Inflammatory macrophage treated with lipopolysaccharide for 1 hour (primary cell): ENCODE results near the gene MAG.
A peak's percentile ranks its signal among the peaks of the same experiment; 100 is the strongest.

Experiments
- DNase-seq, 2 donors: peaks; one replicate each; pipeline ENCODE4 v3.0.0-alpha.2; 2020 to 2022

MAG gene

DNA sequence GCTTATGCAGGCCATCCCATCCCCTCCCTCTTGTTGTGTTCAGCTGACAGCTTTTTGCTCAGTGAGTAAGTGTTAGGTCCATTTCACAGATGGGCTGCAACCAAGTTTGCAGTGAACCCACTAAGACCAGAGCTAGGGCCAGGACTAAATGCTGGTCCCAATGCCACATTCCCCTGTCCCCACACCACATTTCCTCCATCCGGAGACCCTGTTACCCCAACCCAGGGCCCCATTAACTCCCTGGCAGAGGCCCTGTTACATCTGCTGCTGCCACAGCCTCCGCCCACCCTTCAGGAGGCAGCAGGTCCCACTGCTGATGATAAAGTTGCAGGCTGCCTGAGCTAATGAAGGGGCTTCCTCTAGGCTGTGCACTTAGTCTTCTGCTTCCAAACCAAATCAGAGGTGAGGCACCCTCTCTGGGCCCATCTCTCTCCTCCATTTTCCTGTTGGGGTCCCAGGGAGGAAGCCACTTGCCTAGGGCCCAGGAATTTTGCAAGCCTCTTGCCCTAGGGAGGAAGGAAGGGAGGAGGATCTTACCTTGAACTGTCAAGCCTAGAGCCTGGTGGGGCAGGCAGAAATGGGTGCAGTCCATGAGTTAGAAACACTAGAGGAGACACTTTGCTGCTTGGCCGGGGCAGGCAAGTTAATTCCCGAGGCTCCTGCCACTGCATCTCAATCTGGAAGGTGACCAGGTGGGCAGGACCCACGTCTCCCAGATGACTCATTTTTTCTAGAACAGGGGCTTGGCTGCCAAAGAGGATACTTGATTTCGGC, 26.6 kb upstream of the MAG start:
- DNase-seq, result no peak

DNA sequence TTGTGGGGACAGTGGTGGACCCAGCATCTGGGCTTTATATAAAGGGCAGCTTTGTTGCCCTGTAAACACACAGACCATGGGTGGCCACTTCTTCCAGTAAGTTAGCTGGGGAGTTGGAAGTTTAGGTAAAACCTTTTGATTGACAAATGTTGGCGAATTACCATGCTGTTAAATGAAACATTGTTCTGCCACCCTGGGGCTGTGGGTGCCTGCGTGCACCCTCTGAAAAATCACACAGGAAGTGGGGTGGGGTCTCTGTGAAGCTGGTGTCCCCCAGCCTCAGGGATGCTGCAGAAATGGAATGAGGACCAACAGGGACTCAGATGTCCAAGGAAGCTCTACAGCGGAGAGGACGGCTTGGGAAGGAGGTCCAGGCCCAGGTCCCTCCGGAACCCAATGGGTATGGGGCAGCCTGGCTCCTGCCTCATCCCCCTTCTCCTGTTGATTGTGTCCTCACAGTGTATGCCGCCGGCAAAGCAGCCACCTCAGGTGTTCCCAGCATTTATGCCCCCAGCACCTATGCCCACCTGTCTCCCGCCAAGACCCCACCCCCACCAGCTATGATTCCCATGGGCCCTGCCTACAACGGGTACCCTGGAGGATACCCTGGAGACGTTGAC, 26.0 kb upstream of the MAG start:
- no peak for DNase-seq

- no peak for DNase-seq
These were observed 25.2 kb upstream of the MAG start for GRCh38 chr19:35266520-35267352.

DNA sequence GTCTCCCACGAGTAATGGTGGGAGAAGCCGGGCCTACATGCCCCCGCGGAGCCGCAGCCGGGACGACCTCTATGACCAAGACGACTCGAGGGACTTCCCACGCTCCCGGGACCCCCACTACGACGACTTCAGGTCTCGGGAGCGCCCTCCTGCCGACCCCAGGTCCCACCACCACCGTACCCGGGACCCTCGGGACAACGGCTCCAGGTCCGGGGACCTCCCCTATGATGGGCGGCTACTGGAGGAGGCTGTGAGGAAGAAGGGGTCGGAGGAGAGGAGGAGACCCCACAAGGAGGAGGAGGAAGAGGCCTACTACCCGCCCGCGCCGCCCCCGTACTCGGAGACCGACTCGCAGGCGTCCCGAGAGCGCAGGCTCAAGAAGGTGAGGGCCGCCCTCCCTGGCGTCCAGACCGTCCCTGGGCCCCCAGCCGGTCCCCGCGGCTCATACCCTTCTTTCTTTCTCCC, 24.6 kb upstream of the MAG start:
- DNase-seq, result no peak

DNA sequence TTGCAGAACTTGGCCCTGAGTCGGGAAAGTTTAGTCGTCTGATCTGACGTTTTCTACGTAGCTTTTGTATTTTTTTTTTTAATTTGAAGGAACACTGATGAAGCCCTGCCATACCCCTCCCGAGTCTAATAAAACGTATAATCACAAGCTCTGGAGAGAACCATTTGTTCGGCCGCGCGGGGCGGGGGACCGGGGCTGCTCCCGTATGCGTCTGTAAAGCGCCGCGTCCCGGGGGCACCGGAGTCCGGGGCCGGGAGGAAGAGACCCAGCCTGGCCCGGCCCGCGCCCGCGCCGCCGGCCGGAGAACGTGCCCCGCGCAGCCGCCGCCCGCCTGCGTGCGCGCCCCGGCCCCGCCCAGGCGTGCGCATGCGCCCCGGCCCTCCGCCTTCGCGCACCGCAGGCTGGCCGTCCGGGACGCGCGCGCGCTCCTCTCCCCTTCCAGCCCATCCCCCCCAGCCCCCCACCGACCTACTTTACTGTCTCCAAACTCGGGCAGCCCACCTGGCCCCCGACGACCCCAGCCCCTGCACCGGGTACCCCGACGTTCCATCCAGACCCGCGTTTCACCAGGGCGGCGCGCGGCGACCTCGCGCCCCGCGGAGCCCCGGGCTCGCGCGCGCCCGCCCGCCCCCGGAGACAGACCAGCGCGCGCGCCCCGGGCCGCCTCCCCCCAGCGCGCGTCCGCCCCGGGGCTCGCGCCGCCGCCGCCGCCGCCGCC, 24.0 kb upstream of the MAG start:
- peak; percentile 57 to 75 for DNase-seq

DNA sequence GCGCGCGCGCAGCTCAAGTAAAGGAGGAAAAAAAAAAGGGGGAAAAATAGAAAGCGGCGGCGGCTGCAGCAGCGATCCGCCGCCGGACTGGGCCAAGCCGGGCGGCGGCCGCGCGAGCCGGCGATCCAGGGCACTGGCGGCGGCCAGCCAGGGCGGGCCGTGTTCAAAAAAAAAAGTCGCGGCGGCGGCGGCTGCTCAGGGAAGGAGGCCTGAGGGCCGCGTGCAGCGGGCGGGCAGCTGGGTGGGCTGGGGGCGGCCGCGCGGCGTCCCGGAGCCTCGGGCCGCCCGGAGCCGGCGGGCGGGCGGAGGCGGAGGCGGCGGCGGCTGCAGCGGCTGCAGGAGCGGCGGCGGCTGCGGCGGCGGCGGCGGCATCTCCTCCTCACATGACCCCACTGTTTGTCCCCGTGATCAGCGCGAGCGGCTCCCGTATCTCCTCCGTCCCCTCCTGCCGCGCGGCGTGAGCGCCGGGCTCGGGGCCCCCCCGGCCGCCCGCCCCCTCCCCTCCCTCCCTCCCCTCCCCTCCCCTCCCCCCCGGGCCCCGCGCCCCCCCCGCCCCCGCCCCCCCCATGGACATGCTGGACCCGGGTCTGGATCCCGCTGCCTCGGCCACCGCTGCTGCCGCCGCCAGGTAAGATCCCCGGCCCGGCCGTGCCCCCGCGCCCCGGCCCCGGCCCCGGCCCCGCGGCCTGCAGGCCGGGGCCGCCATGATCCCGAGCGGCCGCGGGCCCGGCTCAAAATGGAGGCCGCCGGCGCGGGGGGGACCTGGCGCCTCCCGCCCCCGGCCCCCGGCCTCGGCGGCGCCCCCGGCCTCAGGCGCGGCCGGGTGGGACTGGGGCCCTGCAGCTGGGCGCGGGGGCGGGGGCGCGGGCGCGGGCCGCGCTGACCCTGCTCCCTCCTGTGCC, 23.2 kb upstream of the MAG start, which contains the start of gene USF2:
Gene USF2 (plus strand): TSS at position 427 of the 902 bp plus-strand sequence. CDS start 140 bp downstream, at position 567.
- DNase-seq, result peak; percentile 43 to 55

- DNase-seq, result peak; percentile 58 to 59
These were observed 22.4 kb upstream of the MAG start for GRCh38 chr19:35269438-35270117.

DNA sequence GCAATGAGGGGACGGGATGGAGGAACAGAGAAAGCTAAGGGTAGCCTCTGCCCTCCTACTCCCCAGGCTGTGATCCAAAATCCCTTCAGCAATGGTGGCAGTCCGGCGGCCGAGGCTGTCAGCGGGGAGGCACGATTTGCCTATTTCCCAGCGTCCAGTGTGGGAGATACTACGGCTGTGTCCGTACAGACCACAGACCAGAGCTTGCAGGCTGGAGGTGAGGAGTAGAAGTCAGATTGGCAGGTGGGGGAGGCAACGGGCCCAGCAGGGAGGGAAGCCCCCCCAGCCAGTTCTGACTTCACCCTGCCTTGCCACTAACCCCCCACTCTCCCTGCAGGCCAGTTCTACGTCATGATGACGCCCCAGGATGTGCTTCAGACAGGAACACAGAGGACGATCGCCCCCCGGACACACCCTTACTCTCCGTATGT, 21.6 kb upstream of the MAG start:
- DNase-seq, result no peak

DNA sequence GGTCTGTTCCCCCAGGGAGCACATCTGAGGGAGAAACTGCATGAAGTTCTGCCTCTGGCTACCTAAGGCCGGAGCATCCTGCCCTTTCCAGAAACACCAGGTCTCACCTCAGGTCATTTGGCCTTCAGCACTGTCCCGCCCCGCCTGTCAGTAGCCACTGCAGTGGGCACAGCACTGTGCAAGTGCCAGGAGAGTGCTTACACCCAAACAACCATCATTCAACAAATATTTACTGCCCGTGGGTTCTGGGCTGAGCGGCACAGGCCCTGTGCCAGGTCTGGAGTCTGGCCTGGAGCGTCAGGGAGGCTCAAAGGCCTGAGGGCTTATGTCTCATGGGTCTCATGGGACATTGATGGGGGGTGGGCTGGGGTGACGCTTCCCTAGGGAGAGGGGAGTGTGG, 20.4 kb upstream of the MAG start:
- no peak for DNase-seq

- DNase-seq, result peak; percentile 50 to 54
These were observed 19.7 kb upstream of the MAG start for GRCh38 chr19:35272122-35272719.

DNA sequence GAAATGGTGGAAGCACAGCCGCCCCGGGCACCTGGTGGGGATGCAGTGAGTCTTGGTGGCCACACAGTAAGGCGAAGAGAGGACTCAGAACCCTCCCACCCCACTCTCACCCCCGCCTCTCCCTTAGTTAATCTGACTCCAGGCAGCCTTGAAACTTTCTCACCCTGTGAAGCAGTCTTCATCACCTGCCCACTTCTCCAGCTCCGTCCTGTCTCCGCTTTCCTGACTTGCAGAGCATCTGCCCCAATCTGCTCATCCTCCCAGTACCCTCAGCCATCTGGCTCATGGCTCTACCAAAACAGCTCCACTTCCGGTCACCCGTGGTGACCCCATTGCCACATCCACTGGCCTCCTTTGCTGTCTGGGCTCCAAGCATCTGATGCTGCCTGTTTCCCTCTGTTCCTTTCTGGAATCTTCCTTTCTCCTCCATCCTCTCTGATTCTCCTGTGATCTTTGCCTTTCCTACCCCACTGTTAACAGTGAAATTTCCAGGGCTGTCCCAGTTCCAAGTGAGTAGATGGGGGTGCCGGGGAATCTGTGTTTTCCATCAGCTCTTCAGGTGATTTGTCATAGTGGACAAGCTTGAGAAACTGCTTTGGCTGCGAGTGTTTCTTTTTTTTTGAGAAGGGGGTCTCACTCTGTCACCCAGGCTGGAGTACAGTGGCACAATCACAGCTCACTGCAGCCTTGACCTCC, 18.9 kb upstream of the MAG start:
- DNase-seq, result no peak

- peak in 1 of 2 donors; percentile 24 for DNase-seq
These were observed 18.2 kb upstream of the MAG start for GRCh38 chr19:35273686-35274259.

DNA sequence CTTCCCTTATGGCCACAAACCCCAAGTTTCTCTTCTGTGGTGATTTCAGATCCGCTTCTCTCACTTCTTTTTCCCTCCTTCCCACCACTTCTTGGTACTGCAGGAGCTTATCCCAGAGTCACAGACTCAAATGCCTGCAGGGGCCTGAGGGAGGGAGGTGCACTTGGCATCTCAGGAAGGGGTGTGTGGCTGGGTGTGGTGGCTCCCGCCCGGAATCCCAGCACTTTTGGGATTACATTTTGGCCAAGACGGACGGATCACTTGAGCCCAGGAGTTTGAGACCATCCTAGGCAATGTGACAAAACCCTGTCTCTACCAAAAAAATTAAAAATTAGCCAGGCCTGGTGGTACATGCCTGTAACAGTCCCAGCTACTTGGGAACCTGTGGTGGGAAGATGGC, 17.6 kb upstream of the MAG start:
- DNase-seq, result no peak

- no peak for DNase-seq
These were observed 15.2 kb upstream of the MAG start for GRCh38 chr19:35276706-35277281.

DNA sequence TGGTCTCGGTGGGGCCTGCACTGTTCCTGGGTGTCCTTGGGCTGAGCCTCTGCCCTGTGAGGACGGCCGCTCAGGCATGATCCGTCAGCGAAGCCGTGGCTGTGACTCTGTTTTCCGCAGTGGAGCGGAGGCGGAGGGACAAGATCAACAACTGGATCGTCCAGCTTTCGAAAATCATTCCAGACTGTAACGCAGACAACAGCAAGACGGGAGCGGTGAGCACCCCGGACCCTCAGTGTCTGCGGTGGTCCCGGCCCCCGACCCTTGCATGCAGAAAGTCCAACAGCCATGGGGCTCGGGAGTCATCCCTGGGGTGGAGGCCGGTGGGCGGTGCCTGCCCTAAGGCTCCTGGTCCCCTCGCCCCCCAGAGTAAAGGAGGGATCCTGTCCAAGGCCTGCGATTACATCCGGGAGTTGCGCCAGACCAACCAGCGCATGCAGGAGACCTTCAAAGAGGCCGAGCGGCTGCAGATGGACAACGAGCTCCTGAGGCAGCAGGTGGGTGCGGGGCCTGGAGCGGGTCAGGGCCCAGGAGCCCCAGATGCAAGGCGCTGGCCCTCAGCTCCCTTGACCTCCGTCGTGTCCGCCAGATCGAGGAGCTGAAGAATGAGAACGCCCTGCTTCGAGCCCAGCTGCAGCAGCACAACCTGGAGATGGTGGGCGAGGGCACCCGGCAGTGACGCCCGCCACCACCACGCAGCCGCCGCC, 13.2 kb upstream of the MAG start:
- DNase-seq, result no peak

DNA sequence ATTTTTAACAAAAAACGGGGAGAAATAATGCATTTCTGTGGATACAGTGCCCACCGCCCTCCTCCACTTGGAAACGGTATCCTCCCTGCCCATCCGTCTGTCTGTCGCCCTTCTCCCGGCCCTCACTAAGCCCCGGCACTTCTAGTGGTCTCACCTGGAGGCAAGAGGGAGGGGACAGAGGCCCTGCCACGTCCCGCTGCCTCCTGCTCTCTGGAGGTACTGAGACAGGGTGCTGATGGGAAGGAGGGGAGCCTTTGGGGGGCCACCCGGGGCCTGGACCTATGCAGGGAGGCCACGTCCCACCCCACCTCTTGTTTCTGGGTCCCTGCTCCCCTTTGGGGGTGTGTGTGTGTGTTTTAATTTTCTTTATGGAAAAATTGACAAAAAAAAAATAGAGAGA, 12.6 kb upstream of the MAG start:
- no peak for DNase-seq

DNA sequence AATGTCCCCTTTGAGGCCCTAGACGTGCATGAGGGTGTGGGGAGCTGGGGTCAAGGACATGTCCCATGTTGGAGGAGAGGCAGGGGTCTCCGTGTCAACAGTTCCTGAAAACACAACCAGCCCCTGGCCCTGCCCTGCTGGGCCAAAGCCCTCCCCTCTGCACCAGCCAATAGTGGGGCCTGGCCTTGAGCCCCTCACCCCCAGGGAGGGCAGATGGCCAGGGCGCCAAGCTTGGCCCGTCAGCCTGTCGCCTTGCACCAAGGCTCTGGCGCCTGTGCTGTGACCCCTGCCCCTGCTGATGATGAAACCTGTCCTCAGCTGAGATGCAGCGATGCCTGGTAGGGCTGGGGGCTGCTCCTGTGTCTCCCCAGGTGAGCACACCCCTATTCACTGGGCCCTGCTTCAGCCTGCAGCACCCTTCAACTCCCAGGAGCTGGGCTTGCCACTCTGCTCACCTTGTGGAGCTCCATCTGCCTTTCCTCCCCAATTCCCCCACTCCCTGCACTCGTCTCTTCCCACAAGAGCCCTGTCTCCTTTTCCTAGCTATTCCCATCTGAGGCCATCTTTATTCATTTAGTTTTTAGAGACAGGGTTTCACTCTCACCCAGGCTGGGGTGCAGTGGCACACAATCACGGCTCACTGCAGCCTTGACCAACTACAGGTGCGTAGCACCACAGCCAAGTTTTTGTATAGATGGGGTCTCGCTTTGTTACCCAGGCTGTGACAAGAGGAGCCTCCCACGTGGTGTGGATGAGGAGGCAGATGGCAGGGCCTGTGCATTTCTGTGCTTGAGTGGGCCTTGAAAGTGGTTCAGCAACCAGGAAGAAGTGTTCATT, 11.8 kb upstream of the MAG start:
- no peak for DNase-seq

DNA sequence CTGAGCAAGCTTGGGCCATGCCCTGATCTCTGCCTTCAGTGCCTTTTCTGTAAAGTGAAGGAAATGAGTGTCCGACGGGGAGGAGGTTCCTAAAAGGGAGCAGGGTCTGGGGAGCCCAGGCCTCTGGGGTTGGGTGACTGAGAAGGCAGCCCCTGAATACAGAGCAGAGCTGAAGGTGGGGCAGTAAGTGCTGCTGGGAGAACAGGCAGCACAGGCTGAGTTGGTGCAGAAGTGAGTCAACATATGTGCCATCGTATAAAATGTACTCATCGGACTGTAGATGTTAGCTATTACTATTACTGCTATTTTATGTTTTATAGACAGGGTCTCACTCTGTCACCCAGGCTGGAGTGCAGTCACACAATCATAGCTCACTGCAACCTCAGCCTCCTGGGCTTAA, 10.7 kb upstream of the MAG start:
- no peak for DNase-seq
